Activated T-cell treated with anti-CD3 and anti-CD28 coated beads, Interleukin-2, amount 50 U/mL, for 48 hours (primary cell): ENCODE results near the gene GNG12.
A peak's percentile ranks its signal among the peaks of the same experiment; 100 is the strongest.
"Not testable (repeated sequence)": the region's sequence is repeated elsewhere in the genome, so short reads cannot be mapped to it uniquely, and the experiment has no call there.

Experiments used
- DNase-seq, 2 experiments: peaks; one replicate each; pipeline ENCODE4 v3.0.0-alpha.2; 2020

GNG12 gene

DNA sequence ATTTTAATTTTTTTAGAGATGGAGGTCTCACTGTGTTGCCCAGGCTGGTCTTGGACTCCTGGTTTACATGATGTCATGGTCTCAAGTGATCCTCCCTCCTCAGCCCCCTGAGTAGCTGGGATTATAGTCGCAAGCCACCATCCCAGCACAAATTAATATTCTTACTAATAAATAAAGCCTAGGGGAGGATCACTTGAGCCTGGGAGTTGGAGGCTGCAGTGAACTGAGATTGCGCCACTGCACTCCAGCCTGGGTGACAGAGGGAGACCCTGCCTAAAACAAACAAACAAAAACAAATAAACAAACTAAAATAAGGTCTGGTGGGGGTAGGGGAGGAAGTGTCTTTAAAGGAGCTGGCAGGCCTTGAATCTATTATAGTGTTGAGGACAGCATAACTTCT, 157.0 kb downstream of the GNG12 start:
- DNase-seq: no peak

DNA sequence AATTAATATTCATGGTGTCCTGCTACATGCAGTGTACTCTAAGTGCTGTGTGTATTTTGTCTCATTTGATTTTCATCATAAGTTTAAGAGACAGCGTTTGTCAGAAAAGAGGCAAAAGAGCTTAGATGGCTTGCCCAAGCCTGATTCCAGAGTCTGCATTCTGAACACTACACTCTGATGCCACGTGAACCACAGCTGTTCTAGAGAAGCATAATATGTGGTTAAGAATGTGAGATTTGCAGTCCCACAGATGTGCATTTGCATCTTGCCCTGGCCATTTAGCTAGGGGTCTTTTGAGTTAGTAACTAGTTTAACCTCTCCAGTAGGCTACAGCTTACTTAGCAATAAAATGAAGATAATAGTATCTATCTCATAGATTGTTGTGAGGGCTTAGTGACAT, 157.5 kb downstream of the GNG12 start:
- no peak for DNase-seq

DNA sequence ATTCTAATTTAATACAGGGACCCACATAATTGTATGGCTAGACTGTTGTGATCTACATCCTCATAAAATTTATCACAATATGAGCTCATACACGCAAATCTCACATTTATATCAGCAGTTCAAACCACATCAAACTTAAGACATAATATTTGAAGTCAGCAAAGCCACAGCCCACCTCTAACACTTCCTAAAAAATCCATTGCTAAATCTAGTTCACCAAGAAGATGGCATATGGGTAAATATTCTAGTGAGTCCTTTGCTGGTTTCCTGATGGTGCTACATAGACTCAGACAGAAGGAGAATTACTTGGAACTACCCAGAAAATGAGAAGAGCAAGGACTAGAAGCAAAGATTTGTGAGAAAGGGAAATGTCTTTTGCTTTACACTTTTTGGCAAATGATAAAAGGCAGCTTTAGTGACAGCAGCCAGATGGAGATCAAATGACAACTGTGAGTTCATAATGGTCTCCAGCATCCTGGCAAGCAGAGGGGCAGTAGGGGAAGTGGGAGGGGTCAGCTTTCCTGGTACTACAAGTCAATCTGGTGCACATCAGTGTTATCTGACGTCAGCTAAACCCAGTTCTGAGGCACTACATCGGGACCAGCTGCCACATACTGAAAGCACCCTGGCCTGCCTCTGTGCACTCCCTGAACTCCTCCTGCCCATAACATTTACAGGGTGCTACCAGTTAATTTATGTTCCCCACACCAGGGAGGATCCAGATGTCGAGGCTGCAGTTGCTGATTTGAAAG, 158.8 kb downstream of the GNG12 start:
- DNase-seq: peak; percentile 30 to 45

DNA sequence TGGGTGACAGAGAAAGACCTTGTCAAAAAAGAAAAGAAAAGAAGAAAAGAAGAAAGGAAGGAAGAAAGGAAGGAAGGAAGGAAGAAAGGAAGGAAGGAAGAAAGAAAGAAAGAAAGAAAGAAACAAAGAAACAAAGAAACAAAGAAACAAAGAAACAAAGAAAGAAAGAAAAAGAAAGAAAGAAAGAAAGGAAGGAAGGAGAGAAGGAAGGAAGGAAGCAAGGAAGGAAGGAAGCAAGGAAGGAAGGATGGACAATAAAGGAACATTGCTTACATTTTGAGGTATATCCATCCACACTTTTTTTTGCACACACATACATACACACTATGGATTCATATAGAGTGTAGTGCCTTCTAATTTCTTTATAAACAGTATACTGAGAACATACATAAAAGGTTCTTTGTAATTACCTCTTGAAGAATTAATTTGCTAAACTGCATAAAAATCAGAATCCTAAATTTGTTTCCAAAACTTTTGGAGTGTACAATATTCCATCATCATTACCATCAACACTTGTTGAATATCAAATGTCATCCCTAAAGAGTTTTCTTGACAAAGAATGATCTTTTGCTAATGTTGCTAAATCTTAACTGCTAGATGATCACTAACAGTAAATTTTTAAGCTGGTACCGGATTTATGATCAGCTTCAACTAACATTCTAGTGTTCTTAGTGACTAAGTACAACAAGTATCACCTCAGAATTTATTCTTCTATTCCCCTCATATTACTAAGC, 159.6 kb downstream of the GNG12 start:
- DNase-seq: no peak

DNA sequence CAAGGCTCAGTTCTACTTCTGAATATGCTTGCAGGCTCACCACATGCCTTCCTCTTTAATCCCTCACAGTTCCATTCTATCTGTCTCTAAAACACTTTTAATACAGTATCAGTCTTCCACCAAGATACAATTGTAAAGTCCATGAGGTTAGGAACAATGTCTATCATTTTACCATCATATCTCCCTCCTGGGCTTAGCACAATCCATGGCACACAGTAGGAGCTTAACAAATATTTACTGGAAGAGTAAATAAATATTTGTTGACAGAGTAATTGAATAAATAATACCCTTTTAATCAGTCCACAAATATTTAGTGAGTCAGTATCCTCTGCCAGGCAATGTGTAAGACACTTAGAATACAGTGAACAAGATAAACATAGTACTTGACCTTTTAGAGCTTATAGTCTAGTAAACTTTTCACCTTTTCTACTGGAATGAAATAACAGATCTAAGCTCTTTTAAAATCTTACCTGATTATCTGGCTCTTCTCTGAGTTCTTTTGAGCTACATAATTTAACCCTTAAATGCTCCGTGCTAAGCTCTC, 160.9 kb downstream of the GNG12 start:
- DNase-seq: no peak

DNA sequence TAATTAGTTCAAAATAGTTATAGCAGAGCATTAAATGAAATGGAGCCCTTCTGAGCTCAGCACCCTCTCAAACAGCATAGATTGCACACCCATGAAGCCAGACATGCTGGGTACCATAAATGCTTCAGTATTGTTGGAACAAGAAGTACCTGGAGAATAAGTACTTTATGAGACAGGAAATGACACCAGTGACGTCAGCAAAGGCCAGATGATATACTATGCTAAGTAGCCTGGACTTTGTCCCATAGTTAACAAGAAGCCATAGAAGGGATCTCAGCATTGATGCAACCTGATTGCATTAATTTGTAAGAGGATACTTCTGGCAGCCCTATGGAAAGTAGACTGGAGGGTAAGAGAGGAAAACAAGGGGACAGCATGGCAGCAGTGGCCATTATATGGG, 164.6 kb downstream of the GNG12 start:
- no peak for DNase-seq

DNA sequence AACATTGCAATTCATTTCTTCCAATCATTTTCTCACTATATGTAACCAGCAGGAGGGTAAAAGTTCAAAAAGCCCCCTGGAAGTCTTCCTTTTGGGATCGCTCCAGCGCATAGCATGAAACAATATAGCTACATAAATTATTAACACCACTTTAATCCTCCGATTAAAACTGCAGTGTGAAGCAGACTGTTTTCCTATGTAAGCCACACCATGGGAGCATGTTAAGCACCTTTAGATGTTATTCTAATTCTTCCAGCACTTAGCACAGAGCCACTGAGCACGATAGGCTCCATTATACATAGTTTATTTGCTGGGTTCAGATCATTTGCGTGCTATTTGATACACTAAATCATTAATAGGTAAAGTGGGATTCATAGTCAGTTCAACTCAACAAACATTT, 166.6 kb downstream of the GNG12 start:
- no peak for DNase-seq

DNA sequence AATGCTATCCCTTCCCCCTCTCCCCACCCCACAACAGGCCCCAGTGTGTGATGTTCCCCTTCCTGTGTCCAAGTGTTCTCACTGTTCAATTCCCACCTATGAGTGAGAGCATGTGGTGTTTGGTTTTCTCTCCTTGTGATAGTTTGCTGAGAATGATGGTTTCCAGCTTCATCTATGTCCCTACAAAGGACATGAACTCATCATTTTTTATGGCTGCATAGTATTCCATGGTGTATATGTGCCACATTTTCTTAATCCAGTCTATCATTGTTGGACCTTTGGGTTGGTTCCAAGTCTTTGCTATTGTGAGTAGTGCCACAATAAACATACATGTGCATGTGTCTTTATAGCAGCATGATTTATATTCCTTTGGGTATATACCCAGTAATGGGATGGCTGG, 168.0 kb downstream of the GNG12 start:
- DNase-seq: not testable (repeated sequence)

DNA sequence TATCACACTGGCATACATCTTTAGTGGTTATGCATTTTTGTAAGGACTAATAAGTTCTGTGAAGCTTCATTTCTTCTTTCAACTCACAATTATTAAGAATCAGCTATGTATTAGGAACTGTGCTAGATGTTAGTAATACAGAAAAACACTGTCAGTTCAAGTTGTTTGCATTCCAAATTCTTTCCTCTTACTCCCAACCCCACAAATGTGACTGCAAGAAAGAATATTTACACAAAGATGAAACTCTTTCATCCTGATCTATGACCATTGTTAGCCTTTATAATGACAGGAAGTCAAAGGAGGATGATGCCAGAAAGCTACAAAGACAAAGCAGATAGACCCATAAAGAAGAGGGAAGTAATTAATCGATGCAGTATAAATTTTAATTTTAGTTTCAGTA, 169.2 kb downstream of the GNG12 start:
- no peak for DNase-seq

DNA sequence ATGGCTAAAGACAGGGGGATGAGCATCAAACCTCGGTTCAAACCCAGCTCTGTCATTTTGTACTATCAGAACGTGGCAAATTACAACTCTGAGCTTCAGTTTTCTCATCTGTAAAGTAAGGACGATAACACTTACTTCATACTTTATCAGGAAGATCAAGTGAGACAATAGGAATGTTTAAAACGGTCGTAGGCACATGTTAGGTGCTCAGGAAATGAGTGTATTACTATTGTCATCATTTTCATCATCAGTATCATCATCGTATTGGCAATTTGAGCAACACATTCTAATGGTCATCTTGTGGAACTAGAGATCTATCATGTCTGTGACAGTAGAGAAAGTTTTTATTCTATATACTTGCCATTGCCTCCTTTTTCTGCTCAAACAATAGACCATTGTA, 170.4 kb downstream of the GNG12 start:
- no peak for DNase-seq

DNA sequence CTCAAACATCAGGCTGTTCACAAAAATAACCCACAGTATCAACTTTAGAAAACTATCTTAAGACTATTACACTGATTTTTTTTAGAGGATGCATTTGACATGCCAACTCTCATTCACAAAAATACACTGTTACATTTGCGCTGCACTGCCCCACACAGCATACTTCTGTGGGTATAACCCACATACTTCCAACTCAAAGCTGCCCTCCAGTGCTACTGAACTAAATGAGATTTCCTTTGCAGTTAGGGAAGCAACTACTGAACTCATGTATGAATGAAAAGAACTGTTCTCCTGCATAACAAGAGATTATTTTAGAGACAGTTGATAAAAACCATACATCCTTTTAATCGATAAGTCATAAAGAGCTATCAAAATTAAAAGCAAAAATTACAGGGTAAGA, 174.0 kb downstream of the GNG12 start:
- no peak for DNase-seq

DNA sequence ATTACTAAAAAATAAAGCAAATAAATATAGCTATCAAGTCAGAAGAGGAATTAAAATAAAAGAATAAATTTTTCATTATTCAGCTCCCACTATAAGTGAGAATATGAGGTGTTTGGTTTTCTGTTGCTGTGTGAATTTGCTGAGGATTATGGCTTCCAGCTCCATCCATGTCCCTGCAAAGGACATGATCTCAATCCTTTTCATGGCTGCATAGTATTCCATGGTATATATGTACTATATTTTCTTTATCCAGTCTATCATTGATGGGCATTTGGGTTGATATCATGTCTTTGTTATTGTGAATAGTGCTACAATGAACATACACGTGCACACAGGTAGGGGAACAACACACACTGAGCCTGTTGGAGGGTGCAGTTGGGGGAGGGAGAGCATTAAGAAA, 176.1 kb downstream of the GNG12 start:
- not testable (repeated sequence) for DNase-seq

DNA sequence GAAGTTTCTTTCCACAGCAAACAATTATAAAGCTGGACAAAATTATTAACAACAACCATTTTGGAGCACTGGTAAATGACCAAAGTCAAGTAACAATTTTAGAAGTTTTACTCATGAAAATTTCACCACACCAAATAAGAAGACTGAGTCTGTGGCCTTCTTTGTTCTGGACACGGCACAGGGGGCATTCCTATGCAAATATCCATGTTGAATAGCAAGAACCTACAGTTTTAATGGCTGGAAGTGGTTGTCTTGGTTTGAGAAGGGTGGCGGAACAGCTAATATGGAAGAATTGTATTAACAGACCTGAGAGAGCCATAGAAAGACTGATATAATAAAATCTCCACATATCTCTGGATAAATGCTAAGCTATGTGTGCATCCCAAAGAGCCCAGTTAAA, 177.7 kb downstream of the GNG12 start:
- no peak for DNase-seq

DNA sequence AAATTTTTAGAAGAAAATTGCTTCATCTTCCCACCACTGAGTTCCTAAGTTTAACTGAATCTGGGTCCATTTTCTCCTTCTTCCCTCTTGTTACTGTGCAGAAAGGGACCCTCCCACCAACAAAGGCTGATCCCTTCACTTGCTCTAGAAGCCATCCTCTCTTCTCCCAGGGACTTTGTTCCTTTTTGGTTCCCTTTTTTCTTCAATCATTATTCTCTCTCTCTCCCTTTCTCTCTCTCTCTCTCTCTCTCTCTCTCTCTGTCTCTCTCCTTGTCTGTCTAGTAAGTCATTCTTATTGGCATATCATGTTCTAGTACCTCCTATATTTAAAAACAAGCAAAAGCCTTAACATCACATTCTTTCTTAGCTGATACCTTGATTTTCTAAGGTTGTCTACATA, 180.0 kb downstream of the GNG12 start:
- DNase-seq: no peak

DNA sequence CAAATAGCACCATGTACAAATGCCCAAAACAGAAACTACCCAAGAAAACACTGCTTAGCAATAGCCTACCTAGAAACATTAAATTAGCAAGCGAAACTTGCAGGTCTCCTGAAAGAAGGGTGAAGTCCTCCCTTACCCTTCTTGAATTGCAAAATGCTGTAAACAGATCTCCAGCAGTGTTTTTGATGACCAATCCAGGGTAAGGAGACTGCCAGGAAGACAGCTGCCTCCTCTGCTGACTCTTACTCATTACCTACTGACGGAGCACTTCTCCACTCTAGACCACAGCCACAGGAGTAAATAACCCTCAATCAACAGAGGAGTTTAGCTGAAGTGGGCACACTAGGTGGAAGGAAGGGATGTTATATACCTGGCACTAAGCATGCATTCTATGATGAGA, 180.5 kb downstream of the GNG12 start:
- no peak for DNase-seq
